Muscle layer of duodenum (tissue), 2 donors: ENCODE data around the gene S100A12.

Experiments used
- H3K27ac ChIP-seq: one replicate; pipeline ENCODE4 v1.7.0; 2013; ENCODE audit warnings: mild to moderate bottlenecking, low read length
- H3K27me3 ChIP-seq: one replicate; pipeline ENCODE4 v1.7.0; 2013; ENCODE audit warnings: low read depth, mild to moderate bottlenecking, control low read depth, low read length
- H3K36me3 ChIP-seq, 2 donors: one replicate each; pipeline ENCODE4 v1.7.0; 2013; ENCODE audit warnings: low read length in 2 of 2, control low read depth in 1 of 2, mild to moderate bottlenecking in 1 of 2; ENCODE audit not compliant: insufficient read depth in 2 of 2, control insufficient read depth in 1 of 2
- H3K4me1 ChIP-seq, 2 donors: one replicate each; pipeline ENCODE4 v1.7.0; 2013; ENCODE audit warnings: low read length in 2 of 2, mild to moderate bottlenecking in 2 of 2, control low read depth in 1 of 2, moderate library complexity in 1 of 2; ENCODE audit not compliant: insufficient read depth in 2 of 2, control insufficient read depth in 1 of 2
- H3K4me3 ChIP-seq, 2 donors: one replicate each; pipeline ENCODE4 v1.7.0; 2013; ENCODE audit warnings: low read length in 2 of 2, low read depth in 1 of 2, mild to moderate bottlenecking in 1 of 2
- H3K9me3 ChIP-seq, 2 donors: one replicate each; pipeline ENCODE4 v1.7.0; 2013; ENCODE audit warnings: low read length in 2 of 2, control low read depth in 1 of 2, mild to moderate bottlenecking in 1 of 2; ENCODE audit not compliant: control insufficient read depth in 1 of 2
- donor health status: healthy.

Gene S100A12

GRCh38 chr1:153404086-153404635 lies 28.7 kb upstream of the S100A12 start:
- Histone ChIP-seq H3K27ac (no peak overlapping the region), H3K9me3 (no peaks in the 10 kb centered on the region), H3K27me3 (no peaks in the 10 kb centered on the region), H3K4me1 (no peaks in the 10 kb centered on the region), H3K36me3 (no peaks in the 10 kb centered on the region), H3K4me3 (no peak overlapping the region)

- H3K27ac ChIP-seq = no peak overlapping the region
- no peaks in the 10 kb centered on the region for H3K4me1 ChIP-seq
- no peaks in the 10 kb centered on the region for H3K27me3 ChIP-seq
- H3K4me3 ChIP-seq = no peak overlapping the region
- no peaks in the 10 kb centered on the region for H3K36me3 ChIP-seq
- no peaks in the 10 kb centered on the region for H3K9me3 ChIP-seq
Observed at GRCh38 chr1:153403421-153404085, 28.1 kb upstream of the S100A12 start.

- Histone ChIP-seq H3K27ac (no peak overlapping the region), H3K36me3 (no peaks in the 10 kb centered on the region), H3K27me3 (no peaks in the 10 kb centered on the region), H3K9me3 (no peaks in the 10 kb centered on the region), H3K4me3 (no peak overlapping the region), H3K4me1 (no peaks in the 10 kb centered on the region)
Observed at GRCh38 chr1:153402226-153402625, 26.8 kb upstream of the S100A12 start.

- Histone ChIP-seq H3K36me3 (no peaks in the 10 kb centered on the region), H3K27me3 (no peaks in the 10 kb centered on the region), H3K4me1 (no peaks in the 10 kb centered on the region), H3K27ac (no peak overlapping the region), H3K4me3 (no peak overlapping the region), H3K9me3 (no peaks in the 10 kb centered on the region)
Observed at GRCh38 chr1:153401461-153401860, 26.0 kb upstream of the S100A12 start.

- Histone ChIP-seq H3K4me1 (no peaks in the 10 kb centered on the region), H3K27ac (no peak overlapping the region), H3K9me3 (no peaks in the 10 kb centered on the region), H3K36me3 (no peaks in the 10 kb centered on the region), H3K4me3 (no peak overlapping the region), H3K27me3 (no peaks in the 10 kb centered on the region)
Observed at GRCh38 chr1:153400244-153400643, 24.8 kb upstream of the S100A12 start.

GRCh38 chr1:153399401-153400055 lies 24.1 kb upstream of the S100A12 start:
- Histone ChIP-seq H3K27me3 (no peaks in the 10 kb centered on the region), H3K4me3 (no peak overlapping the region)

GRCh38 chr1:153397924-153398651 lies 22.7 kb upstream of the S100A12 start:
- Histone ChIP-seq H3K36me3 (no peaks in the 10 kb centered on the region), H3K27me3 (no peaks in the 10 kb centered on the region), H3K4me3 (no peak overlapping the region), H3K4me1 (no peaks in the 10 kb centered on the region), H3K9me3 (no peaks in the 10 kb centered on the region), H3K27ac (no peak overlapping the region)

More at GRCh38 chr1:153399401-153400055, 24.1 kb upstream of the S100A12 start:
- no peaks in the 10 kb centered on the region for H3K4me1 ChIP-seq
- H3K9me3 ChIP-seq = no peaks in the 10 kb centered on the region
- H3K27ac ChIP-seq = no peak overlapping the region
- no peaks in the 10 kb centered on the region for H3K36me3 ChIP-seq

- Histone ChIP-seq H3K9me3 (no peaks in the 10 kb centered on the region), H3K27me3 (no peaks in the 10 kb centered on the region)
Observed at GRCh38 chr1:153397051-153397923, 21.9 kb upstream of the S100A12 start.

GRCh38 chr1:153396461-153396860 lies 21.0 kb upstream of the S100A12 start:
- Histone ChIP-seq H3K9me3 (no peaks in the 10 kb centered on the region), H3K27me3 (no peaks in the 10 kb centered on the region), H3K4me3 (no peak overlapping the region), H3K27ac (no peak overlapping the region), H3K36me3 (no peaks in the 10 kb centered on the region), H3K4me1 (no peaks in the 10 kb centered on the region)

More at GRCh38 chr1:153397051-153397923, 21.9 kb upstream of the S100A12 start:
- Histone ChIP-seq H3K36me3 (no peaks in the 10 kb centered on the region), H3K27ac (no peak overlapping the region), H3K4me3 (no peak overlapping the region), H3K4me1 (no peaks in the 10 kb centered on the region)

GRCh38 chr1:153395776-153396175 lies 20.4 kb upstream of the S100A12 start:
- no peaks in the 10 kb centered on the region for H3K9me3 ChIP-seq
- H3K4me1 ChIP-seq = no peaks in the 10 kb centered on the region
- no peak overlapping the region for H3K27ac ChIP-seq
- H3K4me3 ChIP-seq = no peak overlapping the region
- no peaks in the 10 kb centered on the region for H3K36me3 ChIP-seq
- no peaks in the 10 kb centered on the region for H3K27me3 ChIP-seq
